Mammary microvascular endothelial cell (primary cell): ENCODE measurements around the gene ABHD16A. TPM values are rescaled to one million over a fixed set of nuclear protein-coding genes. Genes with fewer than 3 reads are reported as not detected.

Experiments
- total RNA-seq: library from RNA; depleted of rRNA; stranded (reverse); fragments of >200 nt; gene quantifications from 2 replicates; pipeline ENCODE4 v1.2.3, GENCODE V29; 2015

Gene ABHD16A
- 36.2 and 38.2 TPM in 2 replicates for total RNA-seq

GRCh38 chr6:31702819-31703716 is at the start of gene ABHD16A:
Gene ABHD16A (minus strand): TSS chr6:31703324. CDS start chr6:31703281, 43 bp downstream.

GRCh38 chr6:31739639-31740396 is 36.7 kb upstream of the ABHD16A start, which contains the start of gene MSH5:
Gene MSH5 (plus strand): TSS chr6:31740005. CDS start chr6:31740467, 462 bp downstream.

GRCh38 chr6:31736021-31736767 is 33.1 kb upstream of the ABHD16A start, which contains the start of gene CLIC1:
Gene CLIC1 (minus strand): TSS chr6:31736530. CDS start chr6:31736300, 230 bp downstream.

GRCh38 chr6:31728767-31729514 is 25.8 kb upstream of the ABHD16A start, which contains the start of gene DDAH2:
Gene DDAH2 (minus strand): TSS chr6:31729299. CDS start chr6:31729161, 138 bp downstream.

GRCh38 chr6:31723245-31723979 is 20.3 kb upstream of the ABHD16A start, which contains the start of gene MPIG6B:
Gene MPIG6B (plus strand): TSS chr6:31723373. CDS start chr6:31723384, 11 bp downstream.

GRCh38 chr6:31721351-31722020 is 18.4 kb upstream of the ABHD16A start, which contains the start of gene LY6G6C:
Gene LY6G6C (minus strand): TSS chr6:31721746. CDS start chr6:31721679, 67 bp downstream.

GRCh38 chr6:31715022-31715958 is 12.2 kb upstream of the ABHD16A start, which contains the start of gene LY6G6D:
Gene LY6G6D (plus strand): TSS chr6:31715348. CDS start chr6:31715356, 8 bp downstream.

GRCh38 chr6:31706599-31706998 is 3.5 kb upstream of the ABHD16A start, which contains the start of gene LY6G6F:
Gene LY6G6F (plus strand): TSS chr6:31706866. CDS start chr6:31706907, 41 bp downstream.

GRCh38 chr6:31680226-31681134 is 22.6 kb downstream of the ABHD16A start, which contains the start of gene LY6G5C:
Gene LY6G5C (minus strand): TSS chr6:31681067. CDS start chr6:31680373, 694 bp downstream.

GRCh38 chr6:31669676-31670075 is 33.4 kb downstream of the ABHD16A start, which contains the start of gene LY6G5B:
Gene LY6G5B (plus strand): TSS chr6:31669976. CDS start chr6:31670951, 975 bp downstream.

GRCh38 chr6:31665501-31666336 is 37.4 kb downstream of the ABHD16A start, which contains the start of gene CSNK2B:
Gene CSNK2B (plus strand): TSS chr6:31666080. CDS start chr6:31666832, 752 bp downstream.

GRCh38 chr6:31664790-31665500 is 38.2 kb downstream of the ABHD16A start, which contains the start of gene GPANK1:
Gene GPANK1 (minus strand): TSS chr6:31664997. CDS start chr6:31664478, 519 bp downstream.

GRCh38 chr6:31660381-31661261 is 42.5 kb downstream of the ABHD16A start, which contains the start of gene C6orf47:
Gene C6orf47 (minus strand): TSS chr6:31660778. CDS start chr6:31659947, 831 bp downstream.

